KMS-11 (cell line): ENCODE data around the gene IQSEC1.

Source experiments
- H2AFZ ChIP-seq: fragments of 200-600 bp; sonication (generic); 2 replicates; pipeline ENCODE4 v1.6.1; 2016; ENCODE audit warnings: antibody characterized with exemption, mixed run types, low read depth
- H3K27ac ChIP-seq: fragments of 200-600 bp; sonication (generic); 2 replicates; pipeline ENCODE4 v1.6.1; 2016; ENCODE audit warnings: mild to moderate bottlenecking, mixed run types
- H3K27me3 ChIP-seq: fragments of 200-600 bp; sonication (generic); 2 replicates; pipeline ENCODE4 v1.6.1; 2017; ENCODE audit warnings: mild to moderate bottlenecking, low read depth, mixed run types, moderate library complexity; ENCODE audit not compliant: insufficient read depth
- H3K36me3 ChIP-seq: fragments of 200-600 bp; sonication (generic); 2 replicates; pipeline ENCODE4 v1.6.1; 2017; ENCODE audit warnings: mild to moderate bottlenecking, mixed run types; ENCODE audit not compliant: insufficient read depth
- H3K4me1 ChIP-seq: fragments of 200-600 bp; sonication (generic); 2 replicates; pipeline ENCODE4 v1.6.1; 2016; ENCODE audit warnings: mild to moderate bottlenecking, low read depth, mixed run types; ENCODE audit not compliant: poor library complexity, severe bottlenecking
- H3K4me2 ChIP-seq: fragments of 200-600 bp; sonication (generic); 2 replicates; pipeline ENCODE4 v1.7.0; 2016; ENCODE audit warnings: mild to moderate bottlenecking, mixed run types
- H3K4me3 ChIP-seq: fragments of 200-600 bp; sonication (generic); IDR thresholded peaks from 2 replicates; pipeline ENCODE4 v1.6.1; 2017; ENCODE audit warnings: low read depth, low read length, mixed read lengths; ENCODE audit not compliant: insufficient read depth
- H3K79me2 ChIP-seq: fragments of 200-600 bp; sonication (generic); 2 replicates; pipeline ENCODE4 v1.6.1; 2016; ENCODE audit warnings: low read depth, mixed run types; ENCODE audit not compliant: insufficient read depth
- H3K9ac ChIP-seq: fragments of 200-600 bp; sonication (generic); 2 replicates; pipeline ENCODE4 v1.6.1; 2016; ENCODE audit warnings: mild to moderate bottlenecking, mixed run types
- H4K20me1 ChIP-seq: fragments of 200-600 bp; sonication (generic); 2 replicates; pipeline ENCODE4 v1.6.1; 2016; ENCODE audit warnings: mild to moderate bottlenecking, mixed run types; ENCODE audit not compliant: insufficient read depth
- CTCF ChIP-seq: fragments of 200-600 bp; sonication (generic); conservative IDR thresholded peaks from 2 replicates; pipeline ENCODE4 v1.6.1; 2017; ENCODE audit warnings: low read depth, mild to moderate bottlenecking, antibody characterized with exemption, low read length, moderate library complexity, mixed read lengths

Gene IQSEC1

GRCh38 chr3:13016083-13016720 lies 57.0 kb downstream of the IQSEC1 start:
- Histone ChIP-seq H3K36me3 (no peaks in the 10 kb centered on the region), H3K4me3 (no peak overlapping the region), H4K20me1 (no peaks in the 10 kb centered on the region), H3K4me2 (peak overlapping the region; percentile 96), H3K4me1 (peaks cover 65% of the 10 kb centered on the region), H3K9ac (peak overlapping the region; percentile 77), H2AFZ (no peak overlapping the region), H3K79me2 (peaks cover 53% of the 10 kb centered on the region), H3K27me3 (no peaks in the 10 kb centered on the region), H3K27ac (peak overlapping the region; percentile 94)
- no peak for TF ChIP-seq CTCF

- TF ChIP-seq CTCF = no peak
- Histone ChIP-seq H3K36me3 (no peaks in the 10 kb centered on the region), H3K27ac (peak overlapping the region; percentile 94), H3K4me3 (no peak overlapping the region), H3K4me2 (peak overlapping the region; percentile 96), H2AFZ (no peak overlapping the region), H3K27me3 (no peaks in the 10 kb centered on the region), H4K20me1 (no peaks in the 10 kb centered on the region), H3K4me1 (peaks cover 66% of the 10 kb centered on the region), H3K79me2 (peaks cover 60% of the 10 kb centered on the region), H3K9ac (peak overlapping the region; percentile 77)
These were observed 57.7 kb downstream of the IQSEC1 start for GRCh38 chr3:13015286-13016082.

- H3K4me3 ChIP-seq = no peak overlapping the region
- no peaks in the 10 kb centered on the region for H3K27me3 ChIP-seq
- H3K27ac ChIP-seq = peak overlapping the region; percentile 94
- peak overlapping the region; percentile 96 for H3K4me2 ChIP-seq
- TF ChIP-seq CTCF = no peak
- H4K20me1 ChIP-seq = no peaks in the 10 kb centered on the region
- H2AFZ ChIP-seq = no peak overlapping the region
- H3K4me1 ChIP-seq = peaks cover 65% of the 10 kb centered on the region
- no peaks in the 10 kb centered on the region for H3K36me3 ChIP-seq
- peaks cover 60% of the 10 kb centered on the region for H3K79me2 ChIP-seq
- H3K9ac ChIP-seq = peak overlapping the region; percentile 77; the same call in 1 of the 2 replicates
These were observed 58.4 kb downstream of the IQSEC1 start for GRCh38 chr3:13014755-13015285.

GRCh38 chr3:13013994-13014754 lies 59.1 kb downstream of the IQSEC1 start:
- Histone ChIP-seq H3K4me1 (peaks cover 66% of the 10 kb centered on the region), H3K4me3 (no peak overlapping the region), H3K9ac (peak overlapping the region; percentile 77; the same call in 1 of the 2 replicates), H3K4me2 (peak overlapping the region; percentile 96), H4K20me1 (no peaks in the 10 kb centered on the region), H3K27me3 (no peaks in the 10 kb centered on the region), H2AFZ (no peak overlapping the region), H3K36me3 (no peaks in the 10 kb centered on the region), H3K79me2 (peaks cover 63% of the 10 kb centered on the region), H3K27ac (peak overlapping the region; percentile 94)
- TF ChIP-seq CTCF = no peak
